GM19193 (cell line): ENCODE measurements around the gene FAM83F.
A peak's percentile ranks its signal among the peaks of the same experiment; 100 is the strongest.

Experiments used
- POLR2A ChIP-seq: IDR thresholded peaks from 4 replicates; pipeline ENCODE4 v1.6.1; 2011; ENCODE audit not compliant: insufficient read depth, insufficient read length; ENCODE audit errors: extremely low read depth

FAM83F gene

DNA sequence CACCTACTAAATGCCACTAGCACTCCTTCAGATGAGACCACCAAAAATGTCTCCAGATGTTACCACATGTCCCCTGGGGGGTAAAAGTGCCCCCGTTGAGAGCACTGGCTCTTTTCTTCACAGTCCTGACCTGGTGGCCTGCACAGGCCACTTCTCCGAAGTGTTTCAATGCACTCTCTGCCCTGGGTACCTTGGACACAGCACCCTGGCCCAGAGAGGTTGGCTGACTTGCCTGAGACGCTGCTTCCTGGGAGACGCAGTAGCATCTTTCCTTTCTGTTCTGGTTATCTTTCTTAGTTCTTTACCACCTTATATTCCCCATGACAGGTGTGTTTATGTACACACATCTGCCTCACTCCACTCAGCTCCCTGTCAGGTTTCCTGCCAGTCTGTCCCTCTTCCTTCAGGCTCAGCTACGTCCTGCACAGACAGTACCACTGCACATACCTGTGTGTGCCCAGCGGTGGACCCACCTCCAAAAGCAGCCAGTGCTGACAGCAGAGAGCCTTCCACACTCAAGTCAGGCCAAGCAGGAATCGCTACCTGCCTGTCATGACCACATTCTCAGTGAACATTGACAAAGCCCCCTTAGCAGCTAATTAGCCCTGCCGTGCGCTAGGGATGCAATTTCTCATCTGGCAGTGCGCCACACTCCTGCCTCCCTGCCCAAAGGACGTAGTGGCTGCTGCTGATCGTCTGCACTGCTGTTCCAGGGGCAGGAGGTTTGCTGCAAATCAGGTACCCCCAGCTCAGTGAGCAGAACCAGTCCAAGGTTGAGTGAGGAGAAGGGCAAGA is 39.0 kb downstream of the FAM83F start:
- no peak for TF ChIP-seq POLR2A

DNA sequence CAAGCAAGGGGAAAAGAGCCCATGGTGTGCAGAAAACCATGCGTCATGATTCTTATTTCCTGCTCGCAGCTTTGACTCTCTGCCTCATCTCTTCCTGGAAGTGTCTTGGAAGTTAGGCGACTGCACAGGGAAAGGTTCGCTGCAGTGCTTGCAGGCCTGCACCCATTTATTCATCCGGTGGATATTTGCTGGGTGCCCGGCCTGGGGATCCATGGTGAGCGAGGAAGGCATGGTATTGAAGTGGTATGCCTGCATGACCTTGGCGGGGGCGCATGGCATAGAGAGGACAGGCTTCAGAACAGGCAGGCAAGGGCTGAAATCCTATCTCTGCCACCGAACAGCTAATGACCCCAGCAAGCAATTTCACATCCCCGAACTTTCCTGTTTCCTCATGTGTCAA is 40.6 kb downstream of the FAM83F start:
- no peak for TF ChIP-seq POLR2A

- no peak for TF ChIP-seq POLR2A
These were observed 41.4 kb downstream of the FAM83F start for GRCh38 chr22:40036126-40036525.

GRCh38 chr22:40036591-40037225 is 42.0 kb downstream of the FAM83F start:
- no peak for TF ChIP-seq POLR2A

DNA sequence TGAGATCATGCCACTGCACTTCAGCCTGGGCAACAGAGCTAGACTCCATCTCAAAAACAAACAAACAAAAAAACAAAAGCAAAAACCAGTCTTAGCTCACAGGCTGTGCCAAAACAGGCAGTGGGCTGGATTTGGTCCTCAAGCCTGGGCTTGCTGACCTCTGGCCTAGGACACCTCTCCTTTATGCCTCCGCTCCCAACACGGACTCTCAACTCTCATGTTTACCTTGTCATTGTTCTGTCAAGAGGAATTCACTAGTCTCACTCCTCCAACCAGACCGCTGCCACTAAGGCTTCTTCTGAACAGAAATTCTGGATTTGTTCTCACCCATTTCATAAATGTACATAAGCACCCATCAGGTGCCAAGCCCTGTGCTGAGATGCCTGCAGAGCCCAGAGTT is 42.6 kb downstream of the FAM83F start:
- TF ChIP-seq POLR2A: no peak

DNA sequence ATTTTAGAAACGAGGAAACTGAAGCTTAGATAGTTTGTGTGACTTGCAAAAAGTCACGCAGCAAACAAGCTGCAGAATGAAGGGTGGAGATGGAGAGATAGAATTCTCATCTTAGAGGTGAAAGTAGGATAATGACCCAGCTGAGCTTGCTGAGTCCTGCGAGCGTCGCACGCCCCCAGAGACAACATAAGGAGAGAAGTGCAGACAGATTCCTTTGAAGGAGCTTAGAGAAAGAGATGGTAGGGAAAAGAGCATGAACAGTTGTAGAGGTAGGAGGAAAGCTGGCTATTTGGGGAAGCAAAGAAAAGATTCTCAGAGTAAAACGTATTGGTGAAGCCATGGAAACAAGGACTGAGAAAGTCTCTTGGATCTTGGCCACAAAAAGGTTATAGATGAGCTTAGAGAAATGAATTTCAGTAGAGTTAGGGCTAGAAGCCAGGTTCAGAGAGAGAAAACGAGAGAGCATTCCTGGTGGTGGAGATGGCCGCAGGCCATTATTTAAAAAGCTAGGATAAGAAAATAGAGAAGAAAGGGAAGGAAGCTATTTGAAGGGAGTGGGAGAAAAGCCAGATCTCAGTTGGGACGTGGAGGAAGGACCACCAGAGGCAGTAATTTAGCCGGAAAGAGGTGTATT is 44.8 kb downstream of the FAM83F start:
- no peak for TF ChIP-seq POLR2A

GRCh38 chr22:40040927-40041326 is 46.2 kb downstream of the FAM83F start:
- TF ChIP-seq POLR2A: no peak

DNA sequence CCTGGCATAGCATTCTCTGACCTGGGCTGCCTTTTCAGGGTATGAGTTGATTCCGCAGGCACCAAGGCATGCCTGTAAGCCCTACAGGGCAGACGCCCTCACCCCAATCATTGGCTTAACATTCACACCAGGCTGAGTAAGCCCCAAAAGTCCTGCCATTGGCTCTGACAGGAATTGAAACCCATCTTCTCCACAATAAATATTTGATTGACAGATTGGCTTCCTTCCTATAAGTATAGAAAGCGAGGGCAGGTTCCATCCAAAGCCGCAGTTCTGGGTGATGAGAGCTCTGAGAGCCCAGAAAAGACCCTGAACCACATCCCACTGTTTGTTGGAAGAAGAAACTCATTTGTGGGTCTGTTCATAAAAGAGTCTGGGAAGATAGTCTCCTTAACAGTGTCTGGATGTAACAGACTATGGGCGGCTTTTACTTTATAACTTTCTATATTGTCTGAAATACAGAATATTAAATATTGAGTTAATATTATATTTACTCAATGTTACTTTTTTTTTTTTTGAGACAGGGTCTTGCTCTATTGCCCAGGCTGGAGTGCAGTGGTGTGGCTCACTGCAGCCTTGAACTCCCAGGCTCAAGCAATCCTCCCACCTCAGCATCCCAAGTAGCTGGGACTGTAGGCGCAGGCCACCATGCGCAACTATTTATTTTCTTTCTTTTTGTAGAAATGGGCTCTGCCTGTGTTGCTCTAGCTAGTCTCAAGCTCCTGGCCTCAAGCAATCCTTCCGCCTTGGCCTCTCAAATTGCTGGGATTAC is 46.8 kb downstream of the FAM83F start:
- no peak for TF ChIP-seq POLR2A

GRCh38 chr22:40042312-40042711 is 47.6 kb downstream of the FAM83F start:
- no peak for TF ChIP-seq POLR2A

DNA sequence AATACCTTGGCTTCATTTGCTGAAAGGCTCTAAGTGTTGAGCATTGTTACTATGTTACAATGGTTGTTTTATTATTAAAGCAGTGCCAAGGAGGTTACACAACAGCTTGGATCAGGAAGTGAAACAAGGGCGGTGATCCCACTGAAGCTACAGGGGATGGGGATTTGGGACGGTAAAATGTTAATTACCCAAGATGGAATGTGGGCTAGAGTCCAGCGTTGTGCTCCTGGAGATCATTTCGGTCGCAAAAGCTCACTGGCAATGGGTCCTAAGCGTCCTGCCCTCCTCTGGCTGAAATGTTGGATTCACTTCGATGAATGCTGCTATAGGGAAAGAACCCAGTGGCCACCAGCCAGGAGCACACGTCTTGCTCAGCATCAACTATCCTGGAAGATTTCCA is 48.3 kb downstream of the FAM83F start:
- TF ChIP-seq POLR2A: no peak

DNA sequence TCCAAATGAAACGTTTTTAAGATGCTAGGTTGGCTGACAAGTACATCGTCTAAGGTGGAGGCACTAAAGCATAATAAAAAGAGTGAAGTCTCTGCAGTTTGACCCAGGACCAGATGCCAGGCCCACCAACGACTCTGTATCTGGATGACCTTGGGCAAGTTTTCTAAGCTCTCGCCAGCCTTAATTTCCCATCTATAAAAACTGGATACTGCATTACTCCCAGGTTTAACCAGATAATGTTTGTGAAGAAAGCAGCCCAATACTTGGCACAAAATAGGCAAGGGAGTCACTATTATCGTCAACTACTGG is 49.0 kb downstream of the FAM83F start:
- TF ChIP-seq POLR2A: no peak

- peak; percentile 90 for TF ChIP-seq POLR2A
These were observed 49.5 kb downstream of the FAM83F start for GRCh38 chr22:40044102-40044869.

GRCh38 chr22:40044870-40045834 is 50.4 kb downstream of the FAM83F start:
- peak; percentile 59 for TF ChIP-seq POLR2A
